VCaP (cell line): ENCODE results near the gene TMEM87B.

Experiments
- H3K27ac ChIP-seq: fragments of 450-650 bp; 2 replicates; pipeline ENCODE4 v1.5.1; 2017
- CTCF ChIP-seq: fragments of 450-650 bp; conservative IDR thresholded peaks from 2 replicates; pipeline ENCODE4 v1.5.1; 2017; ENCODE audit warnings: mild to moderate bottlenecking, moderate library complexity

Gene TMEM87B

GRCh38 chr2:112054847-112055729 is at the start of gene TMEM87B:
Gene TMEM87B (plus strand): TSS chr2:112055269. CDS start chr2:112055592, 323 bp downstream.
- no peak for TF ChIP-seq CTCF
- H3K27ac ChIP-seq: peak within 1 kb of the TSS; percentile 93

GRCh38 chr2:112005406-112006075 is 49.5 kb upstream of the TMEM87B start:
- TF ChIP-seq CTCF: no peak
- H3K27ac ChIP-seq: no peak overlapping the region

GRCh38 chr2:112006076-112006410 is 49.0 kb upstream of the TMEM87B start:
- no peak overlapping the region for H3K27ac ChIP-seq
- no peak for TF ChIP-seq CTCF

GRCh38 chr2:112007493-112007892 is 47.6 kb upstream of the TMEM87B start:
- no peak overlapping the region for H3K27ac ChIP-seq
- no peak for TF ChIP-seq CTCF

- no peak for TF ChIP-seq CTCF
- H3K27ac ChIP-seq: no peak overlapping the region
Observed at GRCh38 chr2:112008910-112009485, 46.1 kb upstream of the TMEM87B start.

GRCh38 chr2:112010751-112011150 is 44.3 kb upstream of the TMEM87B start:
- TF ChIP-seq CTCF: no peak
- H3K27ac ChIP-seq: no peak overlapping the region

- H3K27ac ChIP-seq: no peak overlapping the region
- no peak for TF ChIP-seq CTCF
Observed at GRCh38 chr2:112012556-112012955, 42.5 kb upstream of the TMEM87B start.
